ENCODE data around the gene NME7.

GRCh38 chr1:169137357-169137756 is 230.2 kb downstream of the NME7 start:
- TF ChIP-seq POLR2AphosphoS5 (IDR thresholded peaks at IDR 0.05; ENCODE audit: low read depth, low read length): no peak
- TF ChIP-seq POLR2A (IDR thresholded peaks at IDR 0.05; ENCODE audit: low read depth, low read length): no peak
- TF ChIP-seq POU2F2 (IDR thresholded peaks at IDR 0.05; ENCODE audit: low read depth, low read length): no peak
- no peak for TF ChIP-seq TAF1 (IDR thresholded peaks at IDR 0.05; ENCODE audit: low read depth, low read length)
